ENCODE measurements around the gene LTBP3. TPM values are rescaled to one million over a fixed set of nuclear protein-coding genes. Genes with fewer than 3 reads are reported as not detected.

The LTBP3 gene
- total and polyA plus RNA-seq, 9 of the 15 experiments (the other 6 are each of a cell fraction or from before 2014, with no cell fraction given) = 0.06 to 20.5 (median 4.8) TPM

GRCh38 chr11:65505466-65506289, 52.5 kb downstream of the LTBP3 start (continued):
- TF ChIP-seq AFF1 (IDR thresholded peaks at IDR 0.05; ENCODE audit: low read depth in 1 of 2, partially characterized antibody in 2 of 2) (peak in 1 of 2 experiments; percentile 52), BCLAF1 (IDR thresholded peaks at IDR 0.05; ENCODE audit: borderline replicate concordance in 1 of 2, control insufficient read depth in 1 of 2, low read depth in 2 of 2, low read length in 1 of 2) (peak; percentile 82 to 96; a peak in 3 of 4 replicates), CHAMP1 (IDR thresholded peaks at IDR 0.05) (no peak), NONO (IDR thresholded peaks at IDR 0.05; ENCODE audit: low read depth in 2 of 2, low read length in 1 of 2) (peak in 1 of 2 experiments; percentile 6; a peak in 1 of 4 replicates), USF1 (CRISPR knock-in tag; IDR thresholded peaks at IDR 0.05) (no peak), SUPT5H (IDR thresholded peaks at IDR 0.05) (peak; percentile 83), ZNF12 (CRISPR knock-in tag; IDR thresholded peaks at IDR 0.05) (no peak), ARID1B (IDR thresholded peaks at IDR 0.05) (0 out of 2 replicates have a peak, but pooled peaks have one; percentile 10), MIER1 (IDR thresholded peaks at IDR 0.05; ENCODE audit: low read depth) (no peak), TEAD4 (IDR thresholded peaks at IDR 0.05; ENCODE audit: low read length) (peak; percentile 30), TEAD4 (CRISPR knock-in tag; IDR thresholded peaks at IDR 0.05; ENCODE audit: borderline replicate concordance) (no peak)
- TF ChIP-seq, protein P1, sequence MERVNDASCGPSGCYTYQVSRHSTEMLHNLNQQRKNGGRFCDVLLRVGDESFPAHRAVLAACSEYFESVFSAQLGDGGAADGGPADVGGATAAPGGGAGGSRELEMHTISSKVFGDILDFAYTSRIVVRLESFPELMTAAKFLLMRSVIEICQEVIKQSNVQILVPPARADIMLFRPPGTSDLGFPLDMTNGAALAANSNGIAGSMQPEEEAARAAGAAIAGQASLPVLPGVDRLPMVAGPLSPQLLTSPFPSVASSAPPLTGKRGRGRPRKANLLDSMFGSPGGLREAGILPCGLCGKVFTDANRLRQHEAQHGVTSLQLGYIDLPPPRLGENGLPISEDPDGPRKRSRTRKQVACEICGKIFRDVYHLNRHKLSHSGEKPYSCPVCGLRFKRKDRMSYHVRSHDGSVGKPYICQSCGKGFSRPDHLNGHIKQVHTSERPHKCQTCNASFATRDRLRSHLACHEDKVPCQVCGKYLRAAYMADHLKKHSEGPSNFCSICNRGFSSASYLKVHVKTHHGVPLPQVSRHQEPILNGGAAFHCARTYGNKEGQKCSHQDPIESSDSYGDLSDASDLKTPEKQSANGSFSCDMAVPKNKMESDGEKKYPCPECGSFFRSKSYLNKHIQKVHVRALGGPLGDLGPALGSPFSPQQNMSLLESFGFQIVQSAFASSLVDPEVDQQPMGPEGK (CRISPR knock-in tag; IDR thresholded peaks at IDR 0.05; ENCODE audit: borderline replicate concordance) = peak; percentile 24; the same call in 1 of the 2 replicates
